ENCODE measurements around the gene AATK.

GRCh38 chr17:81213978-81214377, 48.0 kb upstream of the AATK start:
- no peak for TF ChIP-seq CTCF (IDR thresholded peaks at IDR 0.05)
- TF ChIP-seq EP300 (IDR thresholded peaks at IDR 0.05): no peak

All from tibial nerve (tissue), 4 donors.